A673 (cell line): ENCODE results near the gene GP1BB.

Experiments
- CTCF ChIP-seq: fragments of 300-800, 200-600 bp; sonication (generic); conservative IDR thresholded peaks from 2 replicates; pipeline ENCODE4 v1.5.1; 2017; ENCODE audit warnings: low read depth, mild to moderate bottlenecking, antibody characterized with exemption, low read length, moderate library complexity, mixed read lengths
- EZH2 ChIP-seq: fragments of 200-600 bp; sonication (generic); IDR thresholded peaks from 2 replicates; pipeline ENCODE4 v1.6.1; 2017; ENCODE audit warnings: borderline replicate concordance, low read depth, mild to moderate bottlenecking, mixed read lengths, antibody characterized with exemption, low read length; ENCODE audit not compliant: poor library complexity, severe bottlenecking

- TF ChIP-seq CTCF (peak; percentile 37), EZH2 (no peak)
These were observed 18.0 kb upstream of the GP1BB start for GRCh38 chr22:19705181-19705934.
